NCI-H1105 treated with DMSO at 0.1 percent for 48 hours (cell line): Measurements from ENCODE around the gene GAGE13.
"Not testable (repeated sequence)": the region's sequence is repeated elsewhere in the genome, so short reads cannot be mapped to it uniquely, and the experiment has no call there.

ENCODE experiments used
- DNase-seq: peaks from one replicate; lab custom pipeline; 2025; lab: John Stamatoyannopoulos, UW

Gene GAGE13

GRCh38 chrX:49331841-49332240, 459 bp downstream of the GAGE13 start:
- not testable (repeated sequence) for DNase-seq

DNA sequence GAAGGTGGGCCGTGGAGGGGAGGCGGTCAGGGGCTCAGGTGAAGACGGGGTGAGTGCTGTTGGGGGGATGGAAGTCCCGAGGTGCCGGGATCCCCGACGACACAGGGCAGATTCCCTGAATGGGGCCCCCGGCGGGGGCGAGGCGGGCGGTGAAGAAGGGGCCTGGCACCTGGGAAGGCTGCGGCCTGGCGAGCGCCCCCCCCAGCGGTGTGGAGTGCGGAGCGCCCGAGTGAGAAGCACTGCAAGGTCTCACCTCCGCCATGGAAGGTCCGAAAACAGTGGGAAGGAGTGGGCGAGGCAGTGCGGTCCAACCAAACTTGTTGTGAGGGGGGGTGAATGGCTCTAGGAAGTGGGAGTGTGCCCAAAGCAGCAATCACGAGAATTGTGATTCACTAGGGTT, 10.1 kb downstream of the GAGE13 start:
- DNase-seq = not testable (repeated sequence)

DNA sequence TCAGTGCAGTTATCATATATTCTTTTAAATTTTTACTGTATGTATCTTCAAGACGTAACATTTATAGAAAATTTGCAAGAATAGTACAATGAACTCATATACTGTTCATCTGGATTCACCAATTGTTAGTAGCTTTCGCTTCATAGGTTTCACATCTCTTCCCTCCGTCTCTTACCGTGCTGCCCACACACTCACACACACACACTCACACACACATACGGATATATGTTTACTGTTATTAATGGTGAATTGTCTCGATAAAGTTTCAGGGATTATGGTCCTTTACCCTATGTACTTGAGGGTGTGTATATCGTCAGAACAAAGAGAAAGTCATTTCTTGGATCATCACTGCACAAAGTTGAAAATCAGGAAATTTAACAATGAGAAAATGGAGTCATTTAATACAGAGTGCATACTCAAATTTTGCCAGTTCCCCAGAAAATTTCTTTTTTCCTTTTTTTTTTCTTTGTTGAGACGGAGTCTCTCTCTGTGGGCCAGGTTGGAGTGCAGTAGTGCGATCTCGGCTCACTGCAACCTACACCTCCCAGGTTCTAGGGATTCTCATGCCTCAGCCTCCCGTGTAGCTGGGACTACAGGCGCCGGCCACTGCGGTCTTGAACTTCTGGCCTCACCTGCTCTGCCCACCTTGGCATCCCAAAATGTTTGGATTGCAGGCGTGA, 13.3 kb downstream of the GAGE13 start:
- DNase-seq = not testable (repeated sequence)

GRCh38 chrX:49345402-49345801, 14.0 kb downstream of the GAGE13 start:
- not testable (repeated sequence) for DNase-seq

GRCh38 chrX:49346150-49346549, 14.8 kb downstream of the GAGE13 start:
- not testable (repeated sequence) for DNase-seq
